Stimulated activated CD4-positive, alpha-beta T cell treated with anti-CD3 and anti-CD28 coated beads, Interleukin-4, amount 100 ng/mL, for 4 hours (primary cell): ENCODE measurements around the gene TPCN2.
"Not testable (repeated sequence)": the region's sequence is repeated elsewhere in the genome, so short reads cannot be mapped to it uniquely, and the experiment has no call there.

ENCODE experiments used
- DNase-seq, 2 experiments: peaks; one replicate each; pipeline ENCODE4 v3.0.0-alpha.2; 2020

TPCN2 gene

GRCh38 chr11:69048694-69049489 is at the start of gene TPCN2:
Gene TPCN2 (plus strand): TSS chr11:69048932. CDS start chr11:69048998, 66 bp downstream.
- peak; percentile 90 to 91 for DNase-seq

- no peak for DNase-seq
Observed at GRCh38 chr11:68999093-68999747, 49.5 kb upstream of the TPCN2 start.

- not testable (repeated sequence) for DNase-seq
Observed at GRCh38 chr11:68999748-69000355, 48.9 kb upstream of the TPCN2 start.

- DNase-seq: no peak
Observed at GRCh38 chr11:69000391-69000790, 48.3 kb upstream of the TPCN2 start.

- no peak for DNase-seq
Observed at GRCh38 chr11:69000831-69001242, 47.9 kb upstream of the TPCN2 start.

GRCh38 chr11:69001243-69002081 is 47.3 kb upstream of the TPCN2 start:
- no peak for DNase-seq

GRCh38 chr11:69002110-69002569 is 46.6 kb upstream of the TPCN2 start:
- no peak for DNase-seq

GRCh38 chr11:69002570-69003231 is 46.0 kb upstream of the TPCN2 start:
- no peak for DNase-seq

GRCh38 chr11:69003301-69003865 is 45.3 kb upstream of the TPCN2 start:
- DNase-seq: no peak

- DNase-seq: no peak
Observed at GRCh38 chr11:69003866-69004367, 44.8 kb upstream of the TPCN2 start.

- no peak for DNase-seq
Observed at GRCh38 chr11:69004411-69005182, 44.1 kb upstream of the TPCN2 start.

GRCh38 chr11:69005183-69005630 is 43.5 kb upstream of the TPCN2 start:
- DNase-seq: no peak

GRCh38 chr11:69005631-69006368 is 42.9 kb upstream of the TPCN2 start:
- DNase-seq: no peak

- DNase-seq: no peak
Observed at GRCh38 chr11:69006816-69007215, 41.9 kb upstream of the TPCN2 start.

GRCh38 chr11:69007975-69008381 is 40.8 kb upstream of the TPCN2 start:
- no peak for DNase-seq

GRCh38 chr11:69008737-69009440 is 39.8 kb upstream of the TPCN2 start:
- DNase-seq: no peak

- DNase-seq: no peak
Observed at GRCh38 chr11:69009441-69010211, 39.1 kb upstream of the TPCN2 start.

- no peak for DNase-seq
Observed at GRCh38 chr11:69010361-69010891, 38.3 kb upstream of the TPCN2 start.
